Measurements from ENCODE around the gene TMEM169.
"Not testable (repeated sequence)": the region's sequence is repeated elsewhere in the genome, so short reads cannot be mapped to it uniquely, and the experiment has no call there.

The TMEM169 gene

GRCh38 chr2:216134958-216135541 lies 53.3 kb downstream of the TMEM169 start:
- no peak for DNase-seq

- no peak for DNase-seq
Observed at GRCh38 chr2:216139884-216140283, 58.2 kb downstream of the TMEM169 start.

GRCh38 chr2:216141516-216141915 lies 59.8 kb downstream of the TMEM169 start:
- not testable (repeated sequence) for DNase-seq

GRCh38 chr2:216142540-216142939 lies 60.8 kb downstream of the TMEM169 start:
- no peak for DNase-seq

DNA sequence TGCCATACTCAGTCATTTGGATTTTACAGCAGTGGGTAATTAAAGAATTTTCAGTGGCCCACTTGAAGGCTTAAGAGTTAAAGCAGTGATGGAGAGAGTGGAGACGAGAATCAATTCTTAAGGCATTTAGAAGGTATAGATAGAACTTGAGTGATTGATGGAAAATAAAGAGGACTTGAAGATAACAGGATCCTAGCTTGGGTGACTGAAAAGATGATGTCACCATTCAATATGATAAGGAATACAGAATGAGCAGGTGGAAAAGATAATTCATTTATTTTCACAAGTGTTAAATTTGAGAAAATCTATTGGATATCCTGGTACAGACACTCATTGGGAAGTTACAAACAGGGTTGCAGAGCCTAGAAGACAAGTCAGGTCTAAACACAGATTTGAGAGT lies 62.7 kb downstream of the TMEM169 start:
- no peak for DNase-seq

DNA sequence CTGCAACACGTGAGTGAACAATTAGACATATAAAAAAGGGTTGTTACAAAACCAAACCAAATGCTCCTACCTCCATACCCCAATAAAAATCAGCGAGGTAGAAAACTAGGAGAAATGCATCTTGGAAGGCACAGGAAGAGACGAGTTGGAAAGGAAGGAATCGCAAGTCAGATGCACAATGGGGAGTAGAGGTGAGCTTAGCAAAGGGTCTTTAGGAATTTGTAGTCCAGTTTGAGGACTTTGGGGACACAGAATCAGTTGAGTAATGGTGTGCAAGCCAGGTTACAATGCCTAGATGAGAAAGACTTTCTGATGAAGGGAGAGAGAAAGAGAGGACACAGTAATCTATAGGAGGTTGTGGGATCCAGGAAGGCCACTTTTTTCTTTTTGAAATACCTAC lies 63.1 kb downstream of the TMEM169 start:
- no peak for DNase-seq

DNA sequence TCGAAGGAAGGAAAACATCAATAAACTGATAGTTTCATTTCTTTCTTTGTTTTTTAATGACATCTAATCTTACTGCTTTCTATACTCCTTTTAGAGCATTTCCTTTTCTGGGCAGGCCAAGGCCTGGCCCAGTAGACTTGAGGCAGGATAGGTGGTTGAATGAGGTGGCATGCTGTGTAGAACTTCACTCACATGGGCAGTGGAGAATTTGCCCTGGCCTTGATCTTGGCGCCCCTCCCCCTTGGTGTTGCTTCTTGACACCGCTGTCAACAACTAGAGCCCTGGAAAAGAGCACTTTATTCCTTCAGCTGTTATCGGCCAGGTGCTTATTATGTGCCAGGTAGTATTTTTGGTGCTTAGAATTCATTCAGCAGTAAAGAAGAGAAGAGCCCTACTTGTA lies 64.9 kb downstream of the TMEM169 start:
- DNase-seq: no peak

- DNase-seq: no peak
Observed at GRCh38 chr2:216147172-216148131, 65.7 kb downstream of the TMEM169 start.

DNA sequence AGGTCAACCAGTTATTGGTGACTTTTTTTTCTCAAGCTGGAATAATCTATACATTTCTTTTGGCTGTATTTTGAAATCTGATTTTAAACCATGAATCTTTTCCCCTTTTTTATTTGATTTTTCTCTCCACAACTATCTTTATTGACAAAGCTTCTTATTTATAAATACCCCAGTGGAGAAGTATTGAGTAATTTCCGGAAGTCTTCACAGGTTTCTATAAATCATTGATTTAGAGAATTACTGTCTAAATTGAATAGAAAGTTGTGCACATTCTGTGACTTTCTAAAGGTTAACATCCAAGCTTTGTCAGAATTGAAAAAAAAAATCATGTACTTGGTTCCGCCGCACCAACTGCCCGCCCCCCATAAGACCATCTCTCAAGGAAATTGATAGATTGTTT lies 67.3 kb downstream of the TMEM169 start:
- DNase-seq: no peak

- no peak for DNase-seq
Observed at GRCh38 chr2:216149741-216150140, 68.0 kb downstream of the TMEM169 start.

DNA sequence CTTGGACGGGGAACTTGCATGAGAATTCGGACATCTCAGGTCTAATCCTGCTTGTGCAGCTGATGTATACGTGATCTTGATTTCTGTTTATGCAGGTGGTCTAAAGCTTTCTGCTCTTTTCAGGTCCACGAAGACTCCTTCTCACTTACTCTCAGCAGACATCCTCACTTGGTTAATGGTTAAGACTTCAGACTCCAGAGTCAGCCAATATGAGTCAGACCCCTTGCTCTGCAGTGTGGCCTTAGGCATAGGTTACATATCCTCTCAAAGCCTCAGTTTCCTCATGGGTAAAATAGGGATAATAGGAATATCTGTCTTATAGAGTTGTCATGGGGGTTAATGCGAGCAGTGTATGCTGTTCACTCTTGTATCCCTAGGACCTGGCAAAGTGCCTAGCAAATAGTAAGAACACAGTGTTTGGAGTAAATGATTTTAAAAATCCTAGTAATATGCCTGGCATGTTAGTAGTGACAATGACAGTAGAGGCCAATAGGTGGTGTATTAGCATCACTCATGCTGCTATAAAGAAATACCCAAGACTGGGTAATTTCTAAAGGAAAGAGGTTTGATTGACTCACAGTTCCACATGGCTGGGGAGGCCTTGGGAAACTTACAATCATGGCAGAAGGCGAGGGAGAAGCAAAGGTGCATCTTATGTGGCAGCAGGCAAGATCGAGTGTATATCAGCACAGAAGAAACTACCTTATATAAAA lies 69.8 kb downstream of the TMEM169 start:
- DNase-seq: no peak

Measured in NCI-H2171 (cell line).